Sigmoid colon (tissue), 4 donors: ENCODE measurements around the gene LIG3.

Experiments
- CTCF ChIP-seq, 4 experiments: fragments of 450-650 bp in 3 of 4; fragments of 200-600 bp in 1 of 4; IDR thresholded peaks; one replicate each; pipeline ENCODE4 v1.5.1; 2016 to 2019; ENCODE audit warnings: antibody characterized with exemption in 4 of 4, mild to moderate bottlenecking in 3 of 4, moderate library complexity in 2 of 4
- POLR2AphosphoS5 ChIP-seq, 4 donors: sonication (generic); formaldehyde crosslinking; IDR thresholded peaks; one replicate each; pipeline ENCODE4 v1.6.1; 2017; ENCODE audit warnings: antibody characterized with exemption in 4 of 4

GRCh38 chr17:34998205-34998604 lies 17.9 kb downstream of the LIG3 start:
- peak; percentile 74 to 87 (median 79) for TF ChIP-seq CTCF (IDR thresholded peaks at IDR 0.05)
- peak in 3 of 4 donors; percentile 24 to 51 (median 29) for TF ChIP-seq POLR2AphosphoS5 (IDR thresholded peaks at IDR 0.05)
